Adrenal gland (tissue), 12 donors: ENCODE results near the gene MTA3. TPM values are rescaled to one million over a fixed set of nuclear protein-coding genes. Genes with fewer than 3 reads are reported as not detected.
"Not testable (repeated sequence)": the region's sequence is repeated elsewhere in the genome, so short reads cannot be mapped to it uniquely, and the experiment has no call there.

Source experiments
- DNase-seq, 7 donors: peaks; one replicate each; pipeline ENCODE4 v3.0.0-alpha.2; 2019 to 2020
- H3K27ac ChIP-seq, 5 donors: fragments of 200-600 bp; sonication (generic) in 4 of 5; 1 replicate in 3 of 5; 2 replicates in 2 of 5; pipeline versions ENCODE4 v1.5.1 to v1.8.0; 2016 to 2020; ENCODE audit warnings: mild to moderate bottlenecking in 1 of 5
- H3K27me3 ChIP-seq: fragments of 200-600 bp; 2 replicates; pipeline ENCODE4 v1.8.0; 2021
- H3K36me3 ChIP-seq, 2 donors: fragments of 200-600 bp; replicated peaks in 1 of 2; 1 replicate in 1 of 2; 2 replicates in 1 of 2; pipeline versions ENCODE4 v1.5.1 to v1.8.0; 2018 to 2022
- H3K4me1 ChIP-seq, 2 donors: fragments of 200-600 bp; replicated peaks in 1 of 2; 1 replicate in 1 of 2; 2 replicates in 1 of 2; pipeline versions ENCODE4 v1.5.1 to v1.8.0; 2018 to 2021
- H3K4me3 ChIP-seq, 4 donors: fragments of 200-600 bp; sonication (generic) in 3 of 4; one replicate each; pipeline ENCODE4 v1.5.1; 2016 to 2018
- H3K9me3 ChIP-seq, 3 donors: fragments of 200-600 bp; sonication (generic) in 1 of 3; replicated peaks in 1 of 3; 1 replicate in 2 of 3; 2 replicates in 1 of 3; pipeline versions ENCODE4 v1.5.1 to v1.8.0; 2016 to 2021
- CTCF ChIP-seq, 6 experiments: fragments of 450-650 bp in 4 of 6; fragments of 200-600 bp in 2 of 6; sonication (generic) in 1 of 6; IDR thresholded peaks; 1 replicate in 5 of 6; 2 replicates in 1 of 6; pipeline versions ENCODE4 v1.5.1 to v1.8.0; 2016 to 2021; ENCODE audit warnings: antibody characterized with exemption in 6 of 6, mild to moderate bottlenecking in 2 of 6, moderate library complexity in 1 of 6
- POLR2A ChIP-seq, 2 donors: fragments of 450-650 bp; IDR thresholded peaks; one replicate each; pipeline ENCODE4 v1.6.1; 2017; ENCODE audit warnings: antibody characterized with exemption in 2 of 2, mild to moderate bottlenecking in 2 of 2, moderate library complexity in 1 of 2
- WGBS, 4 donors: extraction: QIAGEN DNeasy Blood & Tissue Kit in 2 of 4; methylation state at CpG; one replicate each; pipeline versions ENCODE4 v1.1.5 to v1.1.7; 2013 to 2017; 5-methylcytosine and 5-hydroxymethylcytosine counted together
- intact Hi-C, 2 donors: fragments of 100-400 bp; cut with DNase I; formaldehyde crosslinking; loops; one replicate each; pipeline versions ENCODE4 v1.14.1 to v1.15.0; 2022 to 2023
- polyA plus RNA-seq, 3 donors: library from polyadenylated mRNA; stranded (reverse); fragments of 200-250 nt in 2 of 3; fragments of 350-450 nt in 1 of 3; fragmentation: Illumina TruSeq in 1 of 3; extraction: RNeasy Lipid Tissue Mini Kit (QIAGEN cat#74804) in 1 of 3; gene quantifications; one replicate each; pipeline ENCODE4 v1.2.3, GENCODE V29; 2013 to 2014
- total RNA-seq, 9 donors: library from RNA; depleted of rRNA in 4 of 9; stranded (reverse); fragments of >200 nt in 4 of 9; fragments of 120-200 nt in 1 of 9; fragmentation: NEBNext Ultra II Directional in 1 of 9; extraction: Animal tissue kit (Norgen Biotek cat#: 25700) in 1 of 9; gene quantifications; one replicate each; pipeline versions ENCODE4 v1.1.0 to v1.2.4, GENCODE V29; 2013 to 2023
- donor health status: healthy with polysubstance abuse.
- donor health status: Bipolar disorder and iron deficiency.
- donor health status: DM: yes; HTN: yes; CAD: no.
- donor health status: DM: no; HTN: no; CAD: no.
- donor health status: DM: no; HTN: no; CAD: no.
- donor health status: DM: yes; HTN: yes; CAD: no.

The MTA3 gene
- total and polyA plus RNA-seq, 12 donors: 51.5 to 168 (median 91.2) TPM

GRCh38 chr2:42618116-42618515 lies 49.7 kb downstream of the MTA3 start:
- intact Hi-C loops: no loop called here
- no peak for TF ChIP-seq CTCF (IDR thresholded peaks at IDR 0.05)
- TF ChIP-seq POLR2A (IDR thresholded peaks at IDR 0.05): no peak
- H3K36me3 ChIP-seq: peaks cover 0 to 3% of the 10 kb centered on the region in 2 donors
- no peak for DNase-seq
- peak overlapping the region; percentile 57 to 84 (median 63) for H3K27ac ChIP-seq
- H3K4me1 ChIP-seq: peaks cover 28 to 31% of the 10 kb centered on the region in 2 donors
- no peaks in the 10 kb centered on the region for H3K9me3 ChIP-seq
- no peaks in the 10 kb centered on the region for H3K27me3 ChIP-seq
- 88 to 96% (median 91%) methylated on average over 5 of the region's 5 CpGs for WGBS, 4 donors
- no peak overlapping the region for H3K4me3 ChIP-seq

GRCh38 chr2:42618972-42619371 lies 50.5 kb downstream of the MTA3 start:
- no peak for DNase-seq
- Histone ChIP-seq H3K27me3 (no peaks in the 10 kb centered on the region), H3K4me1 (peaks cover 21 to 23% of the 10 kb centered on the region in 2 donors), H3K27ac (peak overlapping the region; percentile 57 to 84 (median 63)), H3K4me3 (no peak overlapping the region), H3K9me3 (no peaks in the 10 kb centered on the region), H3K36me3 (peaks cover 0 to 3% of the 10 kb centered on the region in 2 donors)
- intact Hi-C loops: no loop called here
- WGBS, 4 donors: 30 to 45% (median 40%) methylated on average over 2 of the region's 2 CpGs
- TF ChIP-seq CTCF (IDR thresholded peaks at IDR 0.05): no peak
- peak in 1 of 2 donors; percentile 25 for TF ChIP-seq POLR2A (IDR thresholded peaks at IDR 0.05)

- 85 to 98% (median 96%) methylated on average over 5 to 18 of the region's 26 CpGs for WGBS, 4 donors
- H3K4me3 ChIP-seq, DNase-seq, H3K27me3 ChIP-seq, H3K9me3 ChIP-seq, H3K36me3 ChIP-seq, H3K27ac ChIP-seq, intact Hi-C loops: not testable (repeated sequence)
- H3K4me1 ChIP-seq: peaks cover 9 to 19% of the 10 kb centered on the region in 2 donors
Observed at GRCh38 chr2:42621626-42622025, 53.2 kb downstream of the MTA3 start.

- WGBS, 4 donors: 75 to 97% (median 85%) methylated on average over 5 of the region's 5 CpGs
- intact Hi-C loops: no loop called here
- H3K4me3 ChIP-seq: no peak overlapping the region
- H3K4me1 ChIP-seq: peaks cover 9 to 19% of the 10 kb centered on the region in 2 donors
- peaks cover 0 to 3% of the 10 kb centered on the region in 2 donors for H3K36me3 ChIP-seq
- TF ChIP-seq POLR2A (IDR thresholded peaks at IDR 0.05) (no peak), CTCF (IDR thresholded peaks at IDR 0.05) (no peak)
- no peak overlapping the region for H3K27ac ChIP-seq
- no peaks in the 10 kb centered on the region for H3K27me3 ChIP-seq
- no peaks in the 10 kb centered on the region for H3K9me3 ChIP-seq
- DNase-seq: no peak
Observed at GRCh38 chr2:42622943-42623676, 54.7 kb downstream of the MTA3 start.

- no peak for TF ChIP-seq POLR2A (IDR thresholded peaks at IDR 0.05)
- TF ChIP-seq CTCF (IDR thresholded peaks at IDR 0.05): no peak
- intact Hi-C loops: no loop called here
- no peaks in the 10 kb centered on the region for H3K9me3 ChIP-seq
- H3K4me3 ChIP-seq: no peak overlapping the region
- H3K4me1 ChIP-seq: peaks cover 9 to 11% of the 10 kb centered on the region in 2 donors
- DNase-seq: no peak
- H3K36me3 ChIP-seq: peaks cover 0 to 3% of the 10 kb centered on the region in 2 donors
- WGBS, 4 donors: 96 to 100% (median 100%) methylated on average over 2 of the region's 2 CpGs
- H3K27me3 ChIP-seq: no peaks in the 10 kb centered on the region
- no peak overlapping the region for H3K27ac ChIP-seq
Observed at GRCh38 chr2:42624047-42624446, 55.6 kb downstream of the MTA3 start.

DNA sequence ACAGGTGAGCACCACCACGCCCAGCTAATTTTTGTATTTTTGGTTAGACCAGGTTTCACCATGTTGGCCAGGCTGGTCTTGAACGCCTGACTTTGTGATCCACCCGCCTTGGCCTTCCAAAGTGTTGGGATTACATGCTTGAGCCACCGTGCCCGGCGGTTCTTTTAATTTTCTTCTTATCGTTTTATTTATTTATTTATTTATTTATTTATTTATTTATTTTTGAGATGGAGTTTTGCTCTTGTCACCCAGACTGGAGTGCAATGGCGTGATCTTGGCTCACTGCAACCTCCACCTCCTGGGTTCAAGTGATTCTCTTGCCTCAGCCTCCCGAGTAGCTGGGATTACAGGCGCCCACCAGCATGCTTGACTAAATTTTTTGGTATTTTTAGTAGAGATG lies 59.6 kb downstream of the MTA3 start:
- H3K4me3 ChIP-seq: not testable (repeated sequence)

More for the DNA sequence above, 59.6 kb downstream of the MTA3 start:
- H3K27ac ChIP-seq, intact Hi-C loops, DNase-seq, H3K36me3 ChIP-seq, H3K9me3 ChIP-seq, H3K4me1 ChIP-seq, H3K27me3 ChIP-seq: not testable (repeated sequence)
- 97 to 99% (median 98%) methylated on average over 10 of the region's 10 CpGs for WGBS, 4 donors
